Measurements from ENCODE around the gene SLC27A5.

The SLC27A5 gene

DNA sequence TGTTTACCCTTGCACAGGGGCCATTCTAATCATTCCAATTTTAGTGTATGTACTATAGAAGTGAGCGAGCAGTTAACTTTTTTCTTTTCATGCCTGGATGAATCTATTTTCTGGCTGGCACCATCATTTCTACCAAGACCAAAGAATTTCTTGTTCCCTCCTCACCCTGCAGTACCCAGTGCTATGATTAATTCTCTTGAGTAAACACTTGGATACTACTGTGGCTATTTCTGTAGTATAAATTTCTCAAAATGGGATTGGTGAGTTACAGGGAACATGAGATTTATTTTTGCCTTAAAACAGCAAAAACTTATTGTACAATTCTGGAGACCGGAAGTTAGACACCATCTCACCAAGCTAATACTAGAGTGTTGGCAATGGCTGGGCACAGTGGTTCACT is 28.0 kb downstream of the SLC27A5 start:
- TF ChIP-seq, protein P1, sequence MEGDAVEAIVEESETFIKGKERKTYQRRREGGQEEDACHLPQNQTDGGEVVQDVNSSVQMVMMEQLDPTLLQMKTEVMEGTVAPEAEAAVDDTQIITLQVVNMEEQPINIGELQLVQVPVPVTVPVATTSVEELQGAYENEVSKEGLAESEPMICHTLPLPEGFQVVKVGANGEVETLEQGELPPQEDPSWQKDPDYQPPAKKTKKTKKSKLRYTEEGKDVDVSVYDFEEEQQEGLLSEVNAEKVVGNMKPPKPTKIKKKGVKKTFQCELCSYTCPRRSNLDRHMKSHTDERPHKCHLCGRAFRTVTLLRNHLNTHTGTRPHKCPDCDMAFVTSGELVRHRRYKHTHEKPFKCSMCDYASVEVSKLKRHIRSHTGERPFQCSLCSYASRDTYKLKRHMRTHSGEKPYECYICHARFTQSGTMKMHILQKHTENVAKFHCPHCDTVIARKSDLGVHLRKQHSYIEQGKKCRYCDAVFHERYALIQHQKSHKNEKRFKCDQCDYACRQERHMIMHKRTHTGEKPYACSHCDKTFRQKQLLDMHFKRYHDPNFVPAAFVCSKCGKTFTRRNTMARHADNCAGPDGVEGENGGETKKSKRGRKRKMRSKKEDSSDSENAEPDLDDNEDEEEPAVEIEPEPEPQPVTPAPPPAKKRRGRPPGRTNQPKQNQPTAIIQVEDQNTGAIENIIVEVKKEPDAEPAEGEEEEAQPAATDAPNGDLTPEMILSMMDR (IDR thresholded peaks at IDR 0.05; ENCODE audit: low read depth, low read length, missing control alignments), result no peak
- DNase-seq (ENCODE audit: low read depth), result no peak
- H3K4me3 ChIP-seq (ENCODE audit: low read depth, low read length), result no peak overlapping the region

DNA sequence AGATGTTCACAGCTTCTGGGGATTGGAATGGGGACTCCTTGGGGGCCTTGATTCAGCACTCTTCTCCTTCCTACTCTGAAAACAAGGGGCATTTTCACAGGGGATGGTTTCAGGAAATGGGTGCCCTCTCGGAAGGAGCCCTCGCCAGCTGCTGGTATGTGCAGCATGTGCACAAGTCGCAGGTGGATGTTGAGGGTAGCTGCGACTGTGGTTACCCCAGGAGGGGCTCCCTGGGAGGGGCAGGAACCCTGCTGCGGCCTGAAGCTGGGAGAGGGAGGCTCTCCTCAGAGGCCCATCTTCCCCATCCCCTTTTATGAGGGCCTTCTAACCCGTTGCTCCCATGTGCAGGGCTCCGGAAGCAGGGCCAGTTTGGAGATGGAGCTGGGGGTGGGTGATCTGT is 29.4 kb downstream of the SLC27A5 start:
- TF ChIP-seq, protein P1 (IDR thresholded peaks at IDR 0.05; ENCODE audit: low read depth, low read length, missing control alignments), result no peak
- DNase-seq (ENCODE audit: low read depth), result no peak
- H3K4me3 ChIP-seq (ENCODE audit: low read depth, low read length), result no peak overlapping the region

DNA sequence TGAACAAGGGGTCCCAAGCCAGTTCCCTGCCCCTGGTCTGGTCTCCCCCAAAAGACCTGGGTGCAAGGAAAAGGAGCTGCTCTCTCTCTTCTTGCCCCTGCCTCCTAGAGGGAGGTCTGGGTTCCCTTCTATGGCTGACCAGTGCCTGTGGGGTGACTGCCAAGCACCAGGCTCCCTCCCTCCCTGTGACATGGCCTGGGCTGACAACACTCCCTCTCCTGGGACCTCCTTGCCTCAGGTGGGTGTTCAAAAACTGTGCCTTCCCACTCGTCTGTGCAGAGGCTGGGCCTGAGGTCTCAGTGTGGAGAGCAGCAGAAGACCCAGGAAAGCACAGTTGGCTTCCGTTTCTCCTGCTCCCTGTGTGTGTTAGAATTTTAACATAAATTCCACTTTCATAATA is 31.0 kb downstream of the SLC27A5 start:
- TF ChIP-seq, protein P1 (IDR thresholded peaks at IDR 0.05; ENCODE audit: low read depth, low read length, missing control alignments), result no peak

DNA sequence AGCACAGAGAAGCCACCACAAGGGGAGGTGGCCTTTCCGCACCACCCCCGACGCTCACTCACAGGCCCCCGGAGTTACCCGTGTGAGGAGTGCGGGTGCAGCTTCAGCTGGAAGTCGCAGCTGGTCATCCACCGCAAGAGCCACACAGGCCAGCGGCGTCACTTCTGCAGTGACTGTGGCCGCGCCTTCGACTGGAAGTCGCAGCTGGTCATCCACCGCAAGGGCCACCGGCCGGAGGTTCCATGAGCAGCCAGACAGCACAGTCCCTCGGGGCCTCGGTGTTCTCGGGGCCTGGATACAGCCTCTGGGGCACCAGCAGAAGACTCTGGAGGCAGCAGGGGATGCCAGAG is 31.3 kb downstream of the SLC27A5 start:
- no peak overlapping the region for H3K4me3 ChIP-seq (ENCODE audit: low read depth, low read length)
- TF ChIP-seq, protein P1 (IDR thresholded peaks at IDR 0.05; ENCODE audit: low read depth, low read length, missing control alignments), result no peak
- no peak for DNase-seq (ENCODE audit: low read depth)

More for the DNA sequence above, 31.0 kb downstream of the SLC27A5 start:
- DNase-seq (ENCODE audit: low read depth), result no peak
- no peak overlapping the region for H3K4me3 ChIP-seq (ENCODE audit: low read depth, low read length)

DNA sequence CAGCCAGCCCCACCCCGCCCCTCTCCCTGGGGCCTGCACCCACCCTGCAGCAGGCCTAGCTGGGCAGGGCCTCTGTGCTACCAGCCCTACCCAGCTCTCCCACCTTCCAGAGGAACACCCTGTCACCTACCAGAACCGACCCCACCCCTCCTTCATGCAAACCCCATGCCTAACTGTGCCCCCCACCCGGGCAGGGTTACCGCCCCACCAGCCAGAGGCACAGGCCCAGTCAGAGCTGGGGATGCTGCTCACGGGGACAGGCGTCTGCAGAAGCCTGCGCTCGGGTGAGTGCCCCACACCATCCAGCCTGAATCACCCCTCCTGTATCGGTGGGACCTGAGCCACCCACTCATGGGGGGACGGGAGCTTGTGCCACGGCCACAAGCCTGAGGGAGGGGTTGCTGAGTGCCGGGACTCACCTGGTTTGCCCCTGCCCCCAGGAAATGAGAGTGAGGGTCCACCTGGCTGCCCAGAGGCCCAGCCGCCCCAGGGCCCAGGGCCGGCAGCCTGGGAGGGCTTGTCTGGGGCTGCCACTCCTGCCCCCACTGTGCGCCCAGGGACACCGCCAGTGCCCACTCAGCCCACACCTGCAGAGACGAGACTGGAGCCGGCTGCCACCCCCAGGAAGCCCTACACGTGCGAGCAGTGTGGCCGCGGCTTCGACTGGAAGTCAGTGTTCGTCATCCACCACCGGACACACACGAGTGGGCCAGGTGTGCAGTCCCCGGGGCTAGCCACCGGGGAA is 31.9 kb downstream of the SLC27A5 start:
- DNase-seq (ENCODE audit: low read depth), result no peak
- no peak overlapping the region for H3K4me3 ChIP-seq (ENCODE audit: low read depth, low read length)
- TF ChIP-seq, protein P1 (IDR thresholded peaks at IDR 0.05; ENCODE audit: low read depth, low read length, missing control alignments), result no peak

DNA sequence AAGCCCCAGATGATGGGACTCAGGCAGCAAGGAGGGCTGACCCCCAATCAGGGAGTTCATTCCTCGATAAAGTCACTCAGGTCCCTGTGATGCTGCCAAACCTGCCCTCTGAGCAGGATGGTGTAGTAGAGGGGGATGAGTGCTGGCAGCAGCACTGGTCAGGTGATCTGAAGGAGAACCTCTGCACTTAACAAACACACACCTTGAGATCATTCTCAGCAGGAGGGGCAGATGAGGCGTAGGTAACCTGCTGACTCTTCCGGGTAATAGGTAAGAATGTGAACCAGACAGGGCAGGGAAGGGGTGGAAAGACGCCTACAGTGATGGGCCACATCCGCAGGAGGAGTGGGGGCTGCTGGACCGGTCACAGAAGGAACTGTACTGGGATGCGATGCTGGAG is 32.5 kb downstream of the SLC27A5 start:
- H3K4me3 ChIP-seq (ENCODE audit: low read depth, low read length), result no peak overlapping the region
- TF ChIP-seq, protein P1 (IDR thresholded peaks at IDR 0.05; ENCODE audit: low read depth, low read length, missing control alignments), result no peak
- no peak for DNase-seq (ENCODE audit: low read depth)

DNA sequence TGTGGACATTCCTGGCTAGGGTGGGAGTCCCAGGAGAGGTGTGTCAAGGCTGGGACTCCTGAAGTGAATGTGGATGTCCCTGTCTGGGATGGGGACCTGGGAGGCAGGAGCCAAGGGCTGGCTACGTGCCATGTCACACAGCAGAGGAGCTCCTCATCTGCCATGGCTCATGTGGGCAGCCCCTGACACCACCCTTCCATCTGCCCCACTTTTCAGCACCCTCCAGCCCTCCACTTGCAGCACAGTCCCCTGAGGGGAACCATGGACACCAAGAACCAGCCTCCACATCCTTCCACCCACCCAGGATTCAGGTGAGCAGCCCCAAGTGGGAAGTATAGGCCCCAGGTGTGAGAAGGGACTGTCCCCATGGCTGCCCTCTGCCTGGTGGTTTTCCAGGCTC is 33.9 kb downstream of the SLC27A5 start:
- TF ChIP-seq, protein P1 (IDR thresholded peaks at IDR 0.05; ENCODE audit: low read depth, low read length, missing control alignments), result no peak
- H3K4me3 ChIP-seq (ENCODE audit: low read depth, low read length), result no peak overlapping the region
- DNase-seq (ENCODE audit: low read depth), result no peak
